HUES6 (cell line): ENCODE data around the gene DYTN.

Experiments used
- H3K27ac ChIP-seq: 2 replicates; pipeline ENCODE4 v1.7.0; 2013; ENCODE audit warnings: low read depth, mild to moderate bottlenecking, low read length, inconsistent platforms
- H3K27me3 ChIP-seq: 2 replicates; pipeline ENCODE4 v1.6.1; 2013; ENCODE audit warnings: low read length; ENCODE audit not compliant: control insufficient read depth, insufficient read depth
- H3K36me3 ChIP-seq: 2 replicates; pipeline ENCODE4 v1.6.1; 2013; ENCODE audit warnings: low read length; ENCODE audit not compliant: control insufficient read depth, insufficient read depth
- H3K4me1 ChIP-seq: 2 replicates; pipeline ENCODE4 v1.6.1; 2013; ENCODE audit warnings: low read length; ENCODE audit not compliant: control insufficient read depth, insufficient read depth
- H3K4me3 ChIP-seq: 2 replicates; pipeline ENCODE4 v1.5.1; 2013; ENCODE audit warnings: low read depth, low read length
- H3K9ac ChIP-seq: one replicate; pipeline ENCODE4 v1.6.1; 2013; ENCODE audit warnings: mild to moderate bottlenecking, low read length
- H3K9me3 ChIP-seq: 2 replicates; pipeline ENCODE4 v1.6.1; 2013; ENCODE audit warnings: low read depth, low read length; ENCODE audit not compliant: control insufficient read depth, insufficient read depth

Gene DYTN

GRCh38 chr2:206696910-206697309 is 21.3 kb downstream of the DYTN start:
- no peak overlapping the region for H3K4me3 ChIP-seq
- no peaks in the 10 kb centered on the region for H3K4me1 ChIP-seq
- H3K36me3 ChIP-seq: no peaks in the 10 kb centered on the region
- no peak overlapping the region for H3K9ac ChIP-seq
- no peak overlapping the region for H3K27ac ChIP-seq
- no peaks in the 10 kb centered on the region for H3K9me3 ChIP-seq
- H3K27me3 ChIP-seq: no peaks in the 10 kb centered on the region

DNA sequence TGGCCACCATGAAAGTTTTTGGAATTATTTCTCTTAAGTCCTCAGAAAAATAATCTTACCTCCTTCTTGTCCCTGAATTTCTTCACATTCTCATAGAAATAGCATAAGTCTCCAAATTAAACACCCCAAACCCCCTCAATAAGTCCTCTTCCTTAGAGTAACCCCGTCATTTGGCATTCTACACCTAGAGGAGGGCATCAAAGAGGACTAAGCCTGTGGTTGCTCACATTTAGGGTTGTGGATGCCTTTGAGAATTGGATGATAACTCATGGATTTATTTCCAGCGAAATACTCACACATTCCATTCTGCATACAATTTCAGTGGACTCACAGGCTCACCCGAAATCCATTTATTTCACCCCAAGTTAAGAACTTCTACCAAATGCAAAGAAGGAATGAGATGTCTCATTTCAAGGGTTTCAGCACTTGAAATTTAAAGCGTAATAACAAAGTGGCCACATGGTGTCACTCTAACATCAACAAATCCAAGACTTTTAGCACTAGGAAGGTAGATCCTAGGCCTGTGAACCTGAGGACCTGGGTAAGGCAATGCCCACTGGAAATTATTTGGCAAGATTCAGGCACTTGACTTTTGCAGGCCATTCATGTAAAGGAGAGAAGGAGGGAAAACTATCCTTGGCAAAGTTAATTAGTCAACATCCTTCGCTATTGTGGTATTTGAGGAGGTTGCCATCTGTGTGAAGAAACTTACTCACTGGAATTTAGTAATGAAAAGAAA is 24.6 kb downstream of the DYTN start:
- H3K4me1 ChIP-seq: no peaks in the 10 kb centered on the region
- no peaks in the 10 kb centered on the region for H3K9me3 ChIP-seq
- no peak overlapping the region for H3K9ac ChIP-seq
- no peaks in the 10 kb centered on the region for H3K36me3 ChIP-seq
- H3K27ac ChIP-seq: no peak overlapping the region
- no peak overlapping the region for H3K4me3 ChIP-seq
- H3K27me3 ChIP-seq: no peaks in the 10 kb centered on the region

GRCh38 chr2:206692971-206693370 is 25.2 kb downstream of the DYTN start:
- H3K27ac ChIP-seq: no peak overlapping the region
- H3K27me3 ChIP-seq: no peaks in the 10 kb centered on the region
- H3K36me3 ChIP-seq: no peaks in the 10 kb centered on the region
- H3K9ac ChIP-seq: no peak overlapping the region
- no peaks in the 10 kb centered on the region for H3K4me1 ChIP-seq
- H3K4me3 ChIP-seq: no peak overlapping the region
- no peaks in the 10 kb centered on the region for H3K9me3 ChIP-seq

GRCh38 chr2:206688990-206689389 is 29.2 kb downstream of the DYTN start:
- no peaks in the 10 kb centered on the region for H3K27me3 ChIP-seq
- no peak overlapping the region for H3K27ac ChIP-seq
- H3K9me3 ChIP-seq: no peaks in the 10 kb centered on the region
- H3K9ac ChIP-seq: no peak overlapping the region
- no peaks in the 10 kb centered on the region for H3K4me1 ChIP-seq
- H3K36me3 ChIP-seq: no peaks in the 10 kb centered on the region
- H3K4me3 ChIP-seq: no peak overlapping the region

DNA sequence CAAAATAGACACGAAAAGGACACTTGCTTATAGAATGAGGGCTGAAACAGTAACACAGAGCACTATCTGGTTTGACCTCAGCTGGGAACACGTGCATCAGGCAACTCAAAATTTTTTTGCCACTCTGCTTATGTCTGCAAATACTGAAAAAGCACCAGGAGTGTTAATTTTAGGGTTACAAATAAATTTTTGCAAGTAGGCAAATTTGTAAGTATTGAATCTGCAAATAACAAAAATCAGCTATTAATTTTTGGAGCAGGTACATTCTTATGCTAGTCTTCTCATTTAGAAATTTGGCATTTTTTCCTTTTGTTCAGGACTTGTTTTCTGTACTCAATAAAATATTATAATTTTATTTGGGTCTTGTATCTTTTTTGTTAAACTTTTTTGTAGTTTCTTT is 29.7 kb downstream of the DYTN start:
- Histone ChIP-seq H3K27me3 (no peaks in the 10 kb centered on the region), H3K9me3 (no peaks in the 10 kb centered on the region), H3K27ac (no peak overlapping the region), H3K4me3 (no peak overlapping the region), H3K9ac (no peak overlapping the region), H3K4me1 (no peaks in the 10 kb centered on the region), H3K36me3 (no peaks in the 10 kb centered on the region)

DNA sequence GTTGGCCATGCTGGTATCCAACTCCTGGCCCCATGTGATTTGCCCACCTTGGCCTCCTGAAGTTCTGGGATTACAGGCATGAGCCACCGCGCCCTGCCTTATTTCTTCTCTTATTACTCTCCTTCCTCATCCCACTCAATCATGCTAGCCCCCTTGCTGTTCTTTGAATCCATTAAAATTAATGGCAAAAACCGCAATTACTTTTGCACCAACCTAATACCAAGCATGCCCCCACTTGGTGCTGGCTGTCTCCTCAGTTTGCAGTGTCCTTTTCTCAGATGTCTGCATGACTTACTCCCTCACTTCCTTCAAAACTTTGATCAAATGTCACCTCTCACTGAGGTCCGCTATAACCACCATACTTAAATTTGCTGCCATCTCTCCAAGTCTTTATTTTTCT is 34.6 kb downstream of the DYTN start:
- no peaks in the 10 kb centered on the region for H3K36me3 ChIP-seq
- no peak overlapping the region for H3K27ac ChIP-seq
- H3K9ac ChIP-seq: no peak overlapping the region
- no peak overlapping the region for H3K4me3 ChIP-seq
- H3K27me3 ChIP-seq: no peaks in the 10 kb centered on the region
- H3K9me3 ChIP-seq: no peaks in the 10 kb centered on the region
- H3K4me1 ChIP-seq: no peaks in the 10 kb centered on the region

DNA sequence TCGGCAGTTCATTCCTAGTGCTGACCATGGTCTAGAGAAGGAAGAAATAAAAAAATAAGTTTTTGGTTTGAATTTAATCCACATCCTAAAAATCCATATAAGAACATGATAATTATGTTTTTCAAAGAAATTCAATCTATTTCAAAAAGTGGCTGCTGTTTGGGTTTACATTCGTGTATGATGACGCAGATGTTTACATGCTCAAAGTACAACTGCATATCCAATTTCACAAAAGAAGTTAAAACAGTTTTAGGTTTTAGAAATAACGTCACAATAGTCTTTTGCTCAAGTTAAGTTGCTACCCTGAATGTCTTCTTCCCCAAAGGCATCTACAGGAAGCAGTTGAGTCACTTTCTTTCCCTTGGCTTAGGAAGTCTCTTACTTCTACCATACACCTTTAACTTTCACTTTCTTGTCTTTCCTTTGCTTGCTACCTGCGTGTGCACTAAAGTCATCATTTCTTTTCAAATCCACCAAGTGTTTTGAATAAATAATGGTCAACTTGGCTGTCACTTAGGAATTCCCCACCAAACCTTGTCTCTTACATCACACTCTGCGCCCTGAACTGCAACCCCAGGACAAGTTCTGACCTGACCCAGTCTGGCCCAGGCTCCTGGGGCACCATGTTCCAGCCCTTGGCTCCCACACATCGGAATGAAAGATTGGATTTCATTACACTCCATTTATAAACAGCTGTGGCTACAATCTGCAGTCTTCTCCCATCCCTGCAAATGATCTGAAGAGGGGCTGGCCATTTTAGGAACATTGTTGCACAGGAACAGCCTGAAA is 47.5 kb downstream of the DYTN start:
- Histone ChIP-seq H3K9ac (no peak overlapping the region), H3K4me3 (no peak overlapping the region), H3K36me3 (no peaks in the 10 kb centered on the region), H3K4me1 (no peaks in the 10 kb centered on the region), H3K27me3 (no peaks in the 10 kb centered on the region), H3K9me3 (no peaks in the 10 kb centered on the region), H3K27ac (no peak overlapping the region)

- Histone ChIP-seq H3K27ac (no peak overlapping the region), H3K27me3 (peaks cover 3% of the 10 kb centered on the region; the same call in 1 of the 2 replicates), H3K4me3 (no peak overlapping the region), H3K36me3 (no peaks in the 10 kb centered on the region), H3K9me3 (no peaks in the 10 kb centered on the region), H3K9ac (no peak overlapping the region), H3K4me1 (no peaks in the 10 kb centered on the region)
Measured at GRCh38 chr2:206665251-206665650, 52.9 kb downstream of the DYTN start.

GRCh38 chr2:206657087-206657486 is 61.1 kb downstream of the DYTN start:
- H3K4me3 ChIP-seq: no peak overlapping the region
- no peak overlapping the region for H3K27ac ChIP-seq
- H3K9me3 ChIP-seq: no peaks in the 10 kb centered on the region
- no peaks in the 10 kb centered on the region for H3K27me3 ChIP-seq
- no peaks in the 10 kb centered on the region for H3K36me3 ChIP-seq
- no peak overlapping the region for H3K9ac ChIP-seq
- no peaks in the 10 kb centered on the region for H3K4me1 ChIP-seq

GRCh38 chr2:206647985-206648384 is 70.2 kb downstream of the DYTN start:
- Histone ChIP-seq H3K4me3 (no peak overlapping the region), H3K27ac (no peak overlapping the region), H3K4me1 (no peaks in the 10 kb centered on the region), H3K36me3 (no peaks in the 10 kb centered on the region), H3K9me3 (no peaks in the 10 kb centered on the region), H3K9ac (no peak overlapping the region), H3K27me3 (peaks cover 18% of the 10 kb centered on the region)
